PC-3 (cell line): ENCODE results near the gene GLB1L2. TPM values are rescaled to one million over a fixed set of nuclear protein-coding genes. Genes with fewer than 3 reads are reported as not detected.

Experiments used
- ATAC-seq: fragments of 200-7000 bp; cut with Tn5 transposase; 2 replicates; pipeline ENCODE4 v1.9.1; 2020; ENCODE audit warnings: mild to moderate bottlenecking, moderate library complexity
- BruUV-seq: library from RNA; stranded (reverse); fragments of 400-500 nt; replicated peaks from 2 replicates; lab custom pipeline; 2021; lab: Mats Ljungman, UMichigan
- CTCF ChIA-PET: fragments of 300-600 bp; sonication (Branson Sonifier 250); formaldehyde crosslinking; loops from one replicate; lab custom pipeline; 2022; ENCODE audit warnings: antibody characterized with exemption; lab: Charles Lee
- POLR2A ChIA-PET: fragments of 300-600 bp; sonication (Branson Sonifier 250); formaldehyde crosslinking; loops from one replicate; lab custom pipeline; 2022; ENCODE audit warnings: antibody characterized with exemption; ENCODE audit not compliant: unreplicated experiment; lab: Charles Lee
- DNase-seq: peaks from one replicate; pipeline ENCODE4 v3.0.0-alpha.2; 2015
- H2AFZ ChIP-seq: fragments of 300-600 bp; sonication (generic); 2 replicates; pipeline ENCODE4 v1.6.0; 2016; ENCODE audit warnings: antibody characterized with exemption, low read length
- H3F3A ChIP-seq: fragments of 300-600 bp; sonication (generic); one replicate; pipeline ENCODE4 v1.6.0; 2017; ENCODE audit warnings: antibody characterized with exemption, low read length, control low read depth, mild to moderate bottlenecking; ENCODE audit not compliant: unreplicated experiment
- H3K27ac ChIP-seq: fragments of 300-600 bp; sonication (generic); 2 replicates; pipeline ENCODE4 v1.5.1; 2016; ENCODE audit warnings: mild to moderate bottlenecking, low read length
- H3K27me3 ChIP-seq: fragments of 300-600 bp; sonication (generic); 2 replicates; pipeline ENCODE4 v1.6.1; 2016; ENCODE audit warnings: low read length, mixed read lengths
- H3K36me3 ChIP-seq: fragments of 300-600 bp; sonication (generic); 2 replicates; pipeline ENCODE4 v1.6.1; 2016; ENCODE audit warnings: low read depth, mixed run types, low read length, mixed read lengths
- H3K4me1 ChIP-seq: fragments of 300-600 bp; sonication (generic); 2 replicates; pipeline ENCODE4 v1.5.1; 2016; ENCODE audit warnings: low read length; ENCODE audit not compliant: insufficient read depth
- H3K4me2 ChIP-seq: fragments of 300-600 bp; sonication (generic); 2 replicates; pipeline ENCODE4 v1.6.0; 2016; ENCODE audit warnings: low read length
- H3K4me3 ChIP-seq: fragments of 300-600 bp; sonication (generic); 2 replicates; pipeline ENCODE4 v1.5.1; 2016; ENCODE audit warnings: mild to moderate bottlenecking, low read length, mixed read lengths
- H3K79me2 ChIP-seq: fragments of 300-600 bp; sonication (generic); 2 replicates; pipeline ENCODE4 v1.6.1; 2017; ENCODE audit warnings: low read length, mixed read lengths
- H3K9ac ChIP-seq: fragments of 300-600 bp; sonication (generic); 2 replicates; pipeline ENCODE4 v1.6.0; 2016; ENCODE audit warnings: mild to moderate bottlenecking, low read length
- H3K9me2 ChIP-seq: fragments of 300-600 bp; sonication (generic); replicated peaks from 2 replicates; pipeline ENCODE4 v1.6.1; 2016; ENCODE audit warnings: mixed run types, low read length, mixed read lengths
- H3K9me3 ChIP-seq: fragments of 300-600 bp; sonication (generic); 2 replicates; pipeline ENCODE4 v1.6.1; 2016; ENCODE audit warnings: low read length, mixed read lengths
- H4K20me1 ChIP-seq: fragments of 300-600 bp; sonication (generic); 2 replicates; pipeline ENCODE4 v1.6.1; 2016; ENCODE audit warnings: low read length, mixed read lengths
- CTCF ChIP-seq: fragments of 300-600 bp; sonication (generic); conservative IDR thresholded peaks from 2 replicates; pipeline ENCODE4 v1.5.1; 2017; ENCODE audit warnings: antibody characterized with exemption, low read depth, mild to moderate bottlenecking, low read length
- EZH2 ChIP-seq: fragments of 300-600 bp; sonication (generic); IDR thresholded peaks from one replicate; pipeline ENCODE4 v1.6.1; 2017; ENCODE audit warnings: antibody characterized with exemption, mild to moderate bottlenecking, low read length; ENCODE audit not compliant: unreplicated experiment
- EZH2phosphoT487 ChIP-seq: fragments of 300-600 bp; sonication (generic); IDR thresholded peaks from 2 replicates; pipeline ENCODE4 v1.6.1; 2018; ENCODE audit warnings: mild to moderate bottlenecking, antibody characterized with exemption, low read length, borderline replicate concordance
- intact Hi-C: fragments of 100-400 bp; cut with micrococcal nuclease; formaldehyde crosslinking; loops from 2 replicates; pipeline ENCODE4 v1.9.0; 2023
- total RNA-seq: library from RNA; depleted of rRNA; stranded (reverse); fragments of >200 nt; gene quantifications from 2 replicates; pipeline ENCODE4 v1.2.3, GENCODE V29; 2014

The GLB1L2 gene
- total RNA-seq, 1 experiment from 2014 or later = 0.62 TPM

GRCh38 chr11:134350381-134350780, 18.6 kb downstream of the GLB1L2 start:
- Histone ChIP-seq H3K27ac (no peak overlapping the region), H3K79me2 (no peaks in the 10 kb centered on the region), H3K4me2 (no peak overlapping the region), H3K4me1 (no peaks in the 10 kb centered on the region), H3K9ac (no peak overlapping the region), H4K20me1 (no peaks in the 10 kb centered on the region), H3F3A (no peaks in the 10 kb centered on the region), H3K9me3 (0 out of 2 replicates have a peak, but pooled peaks cover 4% of the 10 kb centered on the region), H3K4me3 (no peak overlapping the region), H3K27me3 (peaks cover 69% of the 10 kb centered on the region), H3K36me3 (no peaks in the 10 kb centered on the region), H3K9me2 (no peaks in the 10 kb centered on the region), H2AFZ (no peak overlapping the region)
- TF ChIP-seq CTCF = no peak
- no peak for TF ChIP-seq EZH2
- TF ChIP-seq EZH2phosphoT487 = no peak
- ChIA-PET CTCF (interaction anchor here (0.5 kb wide), 1 partner anchor 77 kb away, joined by 6 read pairs; no protein-coding TSS in a partner anchor), POLR2A (no interaction called here)
- intact Hi-C loops = no loop called here
- no TSS peak for BruUV-seq
- no peak for DNase-seq
- no peak for ATAC-seq

- Histone ChIP-seq H3K27me3 (peaks cover 53% of the 10 kb centered on the region), H3K36me3 (no peaks in the 10 kb centered on the region), H3F3A (no peaks in the 10 kb centered on the region), H4K20me1 (no peaks in the 10 kb centered on the region), H3K27ac (no peak overlapping the region), H3K9ac (no peak overlapping the region), H3K4me2 (no peak overlapping the region), H3K4me1 (no peaks in the 10 kb centered on the region), H3K9me2 (no peaks in the 10 kb centered on the region), H3K4me3 (no peak overlapping the region), H2AFZ (no peak overlapping the region), H3K9me3 (0 out of 2 replicates have a peak, but pooled peaks cover 4% of the 10 kb centered on the region), H3K79me2 (no peaks in the 10 kb centered on the region)
- intact Hi-C loops = no loop called here
- DNase-seq (no peak), ATAC-seq (no peak)
- no TSS peak for BruUV-seq
- ChIA-PET POLR2A (no interaction called here), CTCF (no interaction called here)
- TF ChIP-seq EZH2 = no peak
- no peak for TF ChIP-seq CTCF
- TF ChIP-seq EZH2phosphoT487 = no peak
Measured at GRCh38 chr11:134352111-134352510, 20.3 kb downstream of the GLB1L2 start.

GRCh38 chr11:134355136-134355535, 23.3 kb downstream of the GLB1L2 start:
- Histone ChIP-seq H3K9me3 (no peaks in the 10 kb centered on the region), H3K9ac (no peak overlapping the region), H3K9me2 (no peaks in the 10 kb centered on the region), H4K20me1 (no peaks in the 10 kb centered on the region), H3K79me2 (no peaks in the 10 kb centered on the region), H3F3A (no peaks in the 10 kb centered on the region), H3K4me2 (no peak overlapping the region), H3K27ac (no peak overlapping the region), H3K4me1 (no peaks in the 10 kb centered on the region), H2AFZ (no peak overlapping the region), H3K36me3 (no peaks in the 10 kb centered on the region), H3K27me3 (peaks cover 25% of the 10 kb centered on the region), H3K4me3 (no peak overlapping the region)
- ChIA-PET CTCF (no interaction called here), POLR2A (interaction anchor here (0.7 kb wide), 1 partner anchor 12 kb away, joined by 3 read pairs; no protein-coding TSS in a partner anchor)
- no TSS peak for BruUV-seq
- DNase-seq = no peak
- no peak for TF ChIP-seq EZH2
- intact Hi-C loops = no loop called here
- ATAC-seq = no peak
